GM12872 (cell line): ENCODE results near the gene BAIAP2L2.
A peak's percentile ranks its signal among the peaks of the same experiment; 100 is the strongest.

ENCODE experiments used
- TF ChIP-seq, protein P1 (sequence below): IDR thresholded peaks from 3 replicates; pipeline ENCODE4 v1.5.1; 2011; ENCODE audit warnings: low read depth, mild to moderate bottlenecking, low read length, moderate library complexity; ENCODE audit not compliant: insufficient read depth

Gene BAIAP2L2

GRCh38 chr22:38073150-38074130 lies 37.0 kb downstream of the BAIAP2L2 start:
- TF ChIP-seq, protein P1, sequence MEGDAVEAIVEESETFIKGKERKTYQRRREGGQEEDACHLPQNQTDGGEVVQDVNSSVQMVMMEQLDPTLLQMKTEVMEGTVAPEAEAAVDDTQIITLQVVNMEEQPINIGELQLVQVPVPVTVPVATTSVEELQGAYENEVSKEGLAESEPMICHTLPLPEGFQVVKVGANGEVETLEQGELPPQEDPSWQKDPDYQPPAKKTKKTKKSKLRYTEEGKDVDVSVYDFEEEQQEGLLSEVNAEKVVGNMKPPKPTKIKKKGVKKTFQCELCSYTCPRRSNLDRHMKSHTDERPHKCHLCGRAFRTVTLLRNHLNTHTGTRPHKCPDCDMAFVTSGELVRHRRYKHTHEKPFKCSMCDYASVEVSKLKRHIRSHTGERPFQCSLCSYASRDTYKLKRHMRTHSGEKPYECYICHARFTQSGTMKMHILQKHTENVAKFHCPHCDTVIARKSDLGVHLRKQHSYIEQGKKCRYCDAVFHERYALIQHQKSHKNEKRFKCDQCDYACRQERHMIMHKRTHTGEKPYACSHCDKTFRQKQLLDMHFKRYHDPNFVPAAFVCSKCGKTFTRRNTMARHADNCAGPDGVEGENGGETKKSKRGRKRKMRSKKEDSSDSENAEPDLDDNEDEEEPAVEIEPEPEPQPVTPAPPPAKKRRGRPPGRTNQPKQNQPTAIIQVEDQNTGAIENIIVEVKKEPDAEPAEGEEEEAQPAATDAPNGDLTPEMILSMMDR = no peak

- TF ChIP-seq, protein P1 = no peak
These were observed 37.9 kb downstream of the BAIAP2L2 start for GRCh38 chr22:38072322-38073149.

DNA sequence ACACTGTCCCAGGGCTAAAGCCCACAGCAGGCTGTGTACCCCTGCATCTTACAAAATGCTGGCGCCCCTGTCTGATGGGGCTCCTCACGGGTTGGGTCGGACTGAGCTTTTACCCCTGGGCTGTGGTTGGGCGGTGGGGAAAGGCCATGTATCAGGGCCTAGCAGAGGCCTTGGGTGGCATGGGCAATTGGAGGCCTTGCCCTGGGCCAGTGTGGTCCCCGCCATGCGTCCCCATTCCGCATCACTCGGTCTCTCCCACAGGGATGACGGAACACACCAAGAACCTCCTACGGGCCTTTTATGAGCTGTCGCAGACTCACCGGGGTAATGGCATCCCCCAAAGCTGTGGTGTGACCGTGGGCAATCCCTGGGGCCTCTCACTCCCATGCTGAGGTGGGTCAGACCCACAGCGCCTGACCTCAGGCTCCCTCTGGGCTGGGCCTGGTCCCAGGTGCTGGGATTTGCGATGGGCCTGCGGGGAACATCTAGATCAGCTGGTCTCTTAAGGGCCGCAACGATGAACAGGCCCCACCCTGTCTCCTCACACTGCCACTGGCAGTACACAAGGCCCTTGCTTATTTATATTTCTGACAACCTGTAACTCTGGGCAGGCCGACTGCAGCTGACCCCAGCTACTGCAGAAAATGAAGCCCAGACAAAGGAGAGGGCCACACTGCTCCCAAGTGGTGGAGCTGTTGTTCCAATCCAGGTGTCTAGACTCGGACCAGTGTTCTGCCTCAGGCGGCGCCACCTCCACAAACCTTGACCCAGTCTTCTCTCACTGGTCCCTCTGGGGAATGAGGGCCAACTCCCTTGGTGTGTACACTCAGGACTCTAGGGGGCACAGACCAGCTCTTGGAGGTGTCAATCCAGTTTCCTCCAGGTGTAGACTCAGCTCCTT lies 38.8 kb downstream of the BAIAP2L2 start:
- TF ChIP-seq, protein P1 = no peak

GRCh38 chr22:38070250-38070921 lies 40.1 kb downstream of the BAIAP2L2 start:
- TF ChIP-seq, protein P1 = no peak

DNA sequence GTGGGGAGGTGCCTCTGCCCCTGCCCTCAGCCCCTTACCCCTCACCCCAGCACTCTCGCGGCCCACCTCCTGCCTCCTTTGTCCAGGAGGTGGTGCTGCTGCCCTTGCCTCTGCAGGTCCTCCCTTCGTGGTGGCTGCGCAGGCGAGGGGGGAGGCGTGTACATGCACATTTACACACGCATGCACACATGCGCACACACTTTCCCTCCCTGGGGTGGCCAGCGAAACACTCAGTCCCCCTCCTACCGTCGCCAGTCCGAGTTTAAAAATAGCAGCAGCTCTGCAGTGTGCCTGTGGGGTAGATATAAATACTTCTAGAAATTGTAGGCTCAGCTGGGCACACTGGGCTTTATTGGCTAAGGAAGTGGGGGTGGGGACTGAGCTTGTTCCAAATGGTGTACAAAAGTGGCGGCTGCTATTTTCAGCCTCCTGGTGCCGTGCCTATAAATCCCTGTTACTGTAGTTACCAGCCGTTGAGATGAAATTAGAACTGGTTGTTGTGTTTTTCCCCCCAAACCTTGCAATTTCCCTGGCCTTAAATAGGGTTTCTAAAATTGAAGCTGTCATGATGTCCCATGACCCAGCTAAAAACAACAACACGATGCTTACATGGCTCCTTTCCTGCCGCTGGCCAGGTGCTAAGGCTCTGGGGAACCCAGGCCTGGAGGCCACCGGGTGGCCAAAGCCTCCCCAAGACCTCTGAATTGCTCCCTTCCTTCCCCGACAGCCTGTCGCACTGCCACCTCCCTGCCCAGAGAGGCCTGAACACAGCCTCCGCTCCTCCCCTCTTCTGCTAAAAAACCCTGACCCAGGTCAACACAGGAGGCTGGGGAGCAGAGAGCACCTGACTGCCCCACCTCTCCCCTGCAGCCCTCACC lies 40.9 kb downstream of the BAIAP2L2 start:
- TF ChIP-seq, protein P1 = peak; percentile 20; the same call in 1 of the 3 replicates
